ENCODE results near the gene FNDC3A. TPM values are rescaled to one million over a fixed set of nuclear protein-coding genes. Genes with fewer than 3 reads are reported as not detected.

Gene FNDC3A
- total RNA-seq, 3 donors from 2014 or later (not counting 1 experiment from before 2014, with no cell fraction given), result 38.3 to 46.0 (median 41.5) TPM

DNA sequence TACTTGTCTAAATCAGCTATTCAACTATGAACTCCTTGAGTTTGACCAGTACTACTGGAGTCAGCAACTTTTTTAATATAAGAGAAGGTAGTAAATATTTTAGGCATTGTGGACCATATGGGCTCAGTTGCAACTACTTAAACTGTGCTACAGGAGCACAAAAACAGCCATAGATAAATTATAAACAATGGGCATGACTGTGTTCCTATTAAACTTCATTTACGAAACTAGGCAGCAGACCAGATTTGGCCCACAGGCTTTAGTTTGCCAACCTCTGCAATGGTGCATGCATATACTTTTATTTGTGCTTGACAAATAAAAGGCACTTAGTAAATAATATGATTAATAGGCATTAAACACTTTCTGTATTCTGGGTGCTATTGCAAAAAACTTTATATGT is 7.6 kb downstream of the FNDC3A start:
- intact Hi-C loops (cut with micrococcal nuclease), result no loop called here
- Mint-ChIP-seq H3K4me3 (no peak overlapping the region), H3K4me1 (peaks cover 11 to 21% of the 10 kb centered on the region in 2 donors), H3K27me3 (ENCODE audit: low read depth in 2 of 2) (no peaks in the 10 kb centered on the region), H3K27ac (no peak overlapping the region), H3K36me3 (no peaks in the 10 kb centered on the region), H3K9me3 (no peaks in the 10 kb centered on the region)
- TF ChIP-seq, protein P1, sequence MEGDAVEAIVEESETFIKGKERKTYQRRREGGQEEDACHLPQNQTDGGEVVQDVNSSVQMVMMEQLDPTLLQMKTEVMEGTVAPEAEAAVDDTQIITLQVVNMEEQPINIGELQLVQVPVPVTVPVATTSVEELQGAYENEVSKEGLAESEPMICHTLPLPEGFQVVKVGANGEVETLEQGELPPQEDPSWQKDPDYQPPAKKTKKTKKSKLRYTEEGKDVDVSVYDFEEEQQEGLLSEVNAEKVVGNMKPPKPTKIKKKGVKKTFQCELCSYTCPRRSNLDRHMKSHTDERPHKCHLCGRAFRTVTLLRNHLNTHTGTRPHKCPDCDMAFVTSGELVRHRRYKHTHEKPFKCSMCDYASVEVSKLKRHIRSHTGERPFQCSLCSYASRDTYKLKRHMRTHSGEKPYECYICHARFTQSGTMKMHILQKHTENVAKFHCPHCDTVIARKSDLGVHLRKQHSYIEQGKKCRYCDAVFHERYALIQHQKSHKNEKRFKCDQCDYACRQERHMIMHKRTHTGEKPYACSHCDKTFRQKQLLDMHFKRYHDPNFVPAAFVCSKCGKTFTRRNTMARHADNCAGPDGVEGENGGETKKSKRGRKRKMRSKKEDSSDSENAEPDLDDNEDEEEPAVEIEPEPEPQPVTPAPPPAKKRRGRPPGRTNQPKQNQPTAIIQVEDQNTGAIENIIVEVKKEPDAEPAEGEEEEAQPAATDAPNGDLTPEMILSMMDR (IDR thresholded peaks at IDR 0.05), result no peak
- ATAC-seq (no peak), DNase-seq (no peak)
- H3K36me3 ChIP-seq (ENCODE audit: control insufficient read depth, insufficient read depth, low read length), result no peaks in the 10 kb centered on the region
- no peaks in the 10 kb centered on the region for H3K9me3 ChIP-seq (ENCODE audit: control insufficient read depth, insufficient read depth, low read length)
- no peaks in the 10 kb centered on the region for H3K4me1 ChIP-seq (ENCODE audit: control insufficient read depth, insufficient read depth, low read length)
- 100% methylated on average over 1 of the region's 1 CpG for WGBS (ENCODE audit: insufficient coverage)
- no peak overlapping the region for H3K4me3 ChIP-seq (ENCODE audit: low read length)
- H3K27me3 ChIP-seq (ENCODE audit: control insufficient read depth, insufficient read depth, low read length), result no peaks in the 10 kb centered on the region
- no peak overlapping the region for H3K27ac ChIP-seq (ENCODE audit: low read length)

DNA sequence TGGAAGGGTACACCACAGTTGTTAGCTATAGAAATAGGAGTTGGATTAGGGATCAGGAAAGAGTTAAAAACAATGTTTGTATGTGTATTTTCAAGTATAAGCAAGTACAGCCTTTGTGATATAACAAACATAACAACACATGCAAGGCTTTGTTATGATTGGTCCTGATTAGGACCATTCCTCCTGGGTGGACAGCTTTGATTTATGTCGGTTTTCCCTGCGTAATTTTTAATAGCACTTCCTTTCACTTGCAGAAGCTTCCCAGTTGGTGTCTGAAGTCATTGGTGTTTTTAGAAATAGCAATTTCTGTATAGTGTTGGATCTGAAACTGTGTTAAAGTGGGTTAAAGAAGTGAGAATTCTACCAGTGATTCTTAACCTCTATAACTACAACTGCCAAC is 10.0 kb downstream of the FNDC3A start:
- H3K4me1 ChIP-seq (ENCODE audit: control insufficient read depth, insufficient read depth, low read length), result no peaks in the 10 kb centered on the region
- no peaks in the 10 kb centered on the region for H3K36me3 ChIP-seq (ENCODE audit: control insufficient read depth, insufficient read depth, low read length)
- H3K27me3 ChIP-seq (ENCODE audit: control insufficient read depth, insufficient read depth, low read length), result no peaks in the 10 kb centered on the region
- Mint-ChIP-seq H3K36me3 (peaks cover 4% of the 10 kb centered on the region), H3K4me1 (peaks cover 0 to under 1% of the 10 kb centered on the region in 2 donors), H3K9me3 (peaks cover 1 to 2% of the 10 kb centered on the region in 2 donors), H3K27me3 (ENCODE audit: low read depth in 2 of 2) (no peaks in the 10 kb centered on the region), H3K27ac (no peak overlapping the region), H3K4me3 (no peak overlapping the region)
- no peak for DNase-seq
- 100% methylated on average over 2 of the region's 2 CpGs for WGBS (ENCODE audit: insufficient coverage)
- TF ChIP-seq, protein P1 (IDR thresholded peaks at IDR 0.05), result no peak
- intact Hi-C loops (cut with micrococcal nuclease), result no loop called here
- H3K4me3 ChIP-seq (ENCODE audit: low read length), result no peak overlapping the region
- ATAC-seq, result no peak
- peaks cover 3% of the 10 kb centered on the region for H3K9me3 ChIP-seq (ENCODE audit: control insufficient read depth, insufficient read depth, low read length)
- H3K27ac ChIP-seq (ENCODE audit: low read length), result no peak overlapping the region

DNA sequence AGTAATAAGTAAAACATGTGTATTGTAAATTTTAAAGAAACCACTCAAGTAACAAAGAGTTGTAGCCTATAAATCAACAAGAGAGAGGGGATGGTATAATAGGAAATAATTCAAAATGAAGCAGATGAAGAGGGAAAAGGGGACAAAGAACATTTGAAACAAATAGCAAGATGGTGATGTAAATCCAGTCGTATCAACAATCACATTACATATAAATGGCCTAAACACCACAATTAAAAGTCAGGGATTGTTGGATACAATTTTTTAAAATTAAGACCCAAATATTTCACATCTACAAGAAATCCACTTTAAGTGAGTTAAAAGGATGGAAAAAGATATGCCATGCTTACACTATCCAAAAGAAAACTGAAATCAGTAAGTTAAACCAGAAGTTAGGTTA is 15.2 kb downstream of the FNDC3A start:
- Histone ChIP-seq H3K27ac (ENCODE audit: low read length) (no peak overlapping the region), H3K9me3 (ENCODE audit: control insufficient read depth, insufficient read depth, low read length) (peaks cover 3% of the 10 kb centered on the region), H3K4me1 (ENCODE audit: control insufficient read depth, insufficient read depth, low read length) (no peaks in the 10 kb centered on the region), H3K27me3 (ENCODE audit: control insufficient read depth, insufficient read depth, low read length) (no peaks in the 10 kb centered on the region), H3K36me3 (ENCODE audit: control insufficient read depth, insufficient read depth, low read length) (no peaks in the 10 kb centered on the region), H3K4me3 (ENCODE audit: low read length) (no peak overlapping the region)
- intact Hi-C loops (cut with micrococcal nuclease), result no loop called here
- no peak overlapping the region for H3K4me3 Mint-ChIP-seq
- TF ChIP-seq, protein P1 (IDR thresholded peaks at IDR 0.05), result no peak
- DNase-seq (no peak), ATAC-seq (no peak)
- H3K36me3 Mint-ChIP-seq, result peaks cover 8% of the 10 kb centered on the region
- WGBS (ENCODE audit: insufficient coverage), result no CpG with 5 or more reads among the region's 1 CpG
- H3K27me3 Mint-ChIP-seq (ENCODE audit: low read depth in 2 of 2), result no peaks in the 10 kb centered on the region
- H3K27ac Mint-ChIP-seq, result no peak overlapping the region
- H3K4me1 Mint-ChIP-seq, result peaks cover 6% of the 10 kb centered on the region in 2 donors
- H3K9me3 Mint-ChIP-seq, result peaks cover 3 to 4% of the 10 kb centered on the region in 2 donors

DNA sequence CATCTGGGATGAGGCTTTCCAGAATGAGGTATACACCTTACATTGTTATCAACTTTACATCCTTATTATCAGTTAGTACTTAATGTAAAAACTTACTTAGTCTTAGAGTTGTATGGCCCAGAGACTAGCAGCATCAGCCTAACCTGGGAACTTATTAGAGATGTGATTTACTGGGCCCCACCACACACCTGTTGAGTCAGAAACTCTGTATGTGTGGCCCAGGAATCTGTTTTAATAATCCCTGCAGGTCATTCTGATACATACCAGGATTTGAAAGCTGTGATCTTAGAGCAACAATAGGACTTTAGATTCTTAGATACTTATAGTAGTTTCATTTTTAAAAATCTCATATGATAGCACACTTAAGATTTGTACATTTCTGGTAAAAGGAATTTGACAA is 17.4 kb downstream of the FNDC3A start:
- H3K4me3 ChIP-seq (ENCODE audit: low read length), result no peak overlapping the region
- no peaks in the 10 kb centered on the region for H3K36me3 ChIP-seq (ENCODE audit: control insufficient read depth, insufficient read depth, low read length)
- no peak overlapping the region for H3K4me3 Mint-ChIP-seq
- H3K4me1 ChIP-seq (ENCODE audit: control insufficient read depth, insufficient read depth, low read length), result no peaks in the 10 kb centered on the region
- H3K4me1 Mint-ChIP-seq, result peaks cover 14 to 22% of the 10 kb centered on the region in 2 donors
- no peaks in the 10 kb centered on the region for H3K27me3 Mint-ChIP-seq (ENCODE audit: low read depth in 2 of 2)
- H3K27me3 ChIP-seq (ENCODE audit: control insufficient read depth, insufficient read depth, low read length), result no peaks in the 10 kb centered on the region
- TF ChIP-seq, protein P1 (IDR thresholded peaks at IDR 0.05), result no peak
- peaks cover 3% of the 10 kb centered on the region for H3K9me3 ChIP-seq (ENCODE audit: control insufficient read depth, insufficient read depth, low read length)
- intact Hi-C loops (cut with micrococcal nuclease), result no loop called here
- ATAC-seq (no peak), DNase-seq (no peak)
- H3K27ac ChIP-seq (ENCODE audit: low read length), result no peak overlapping the region
- peak overlapping the region in 1 of 2 donors; percentile 23 for H3K27ac Mint-ChIP-seq
- peaks cover 8% of the 10 kb centered on the region for H3K36me3 Mint-ChIP-seq
- peaks cover 3 to 4% of the 10 kb centered on the region in 2 donors for H3K9me3 Mint-ChIP-seq

Measured in natural killer cell (primary cell).